MM.1S (cell line): ENCODE measurements around the gene FIBP.
A peak's percentile ranks its signal among the peaks of the same experiment; 100 is the strongest.

ENCODE experiments used
- DNase-seq: peaks from one replicate; pipeline ENCODE4 v3.0.0-alpha.2; 2015
- H2AFZ ChIP-seq: fragments of 300-600 bp; sonication (generic); 2 replicates; pipeline ENCODE4 v1.6.0; 2016; ENCODE audit warnings: antibody characterized with exemption, low read length
- H3F3A ChIP-seq: fragments of 300-600 bp; sonication (generic); 2 replicates; pipeline ENCODE4 v1.6.1; 2016; ENCODE audit warnings: mild to moderate bottlenecking, antibody characterized with exemption, low read length, moderate library complexity, mixed read lengths; ENCODE audit not compliant: insufficient read depth
- H3K27ac ChIP-seq: fragments of 300-600 bp; sonication (generic); 2 replicates; pipeline ENCODE4 v1.5.1; 2016; ENCODE audit warnings: mild to moderate bottlenecking, low read length
- H3K27me3 ChIP-seq: fragments of 300-600 bp; sonication (generic); replicated peaks from 2 replicates; pipeline ENCODE4 v1.6.0; 2016; ENCODE audit warnings: low read length; ENCODE audit not compliant: insufficient read depth
- H3K36me3 ChIP-seq: fragments of 300-600 bp; sonication (generic); replicated peaks from 2 replicates; pipeline ENCODE4 v1.6.1; 2016; ENCODE audit warnings: mild to moderate bottlenecking, low read length, mixed read lengths; ENCODE audit not compliant: insufficient read depth
- H3K4me1 ChIP-seq: fragments of 300-600 bp; sonication (generic); 2 replicates; pipeline ENCODE4 v1.6.1; 2016; ENCODE audit warnings: low read length, mixed read lengths
- H3K4me2 ChIP-seq: fragments of 300-600 bp; sonication (generic); 2 replicates; pipeline ENCODE4 v1.6.0; 2016; ENCODE audit warnings: low read depth, low read length
- H3K4me3 ChIP-seq: fragments of 300-600 bp; sonication (generic); 2 replicates; pipeline ENCODE4 v1.5.1; 2016; ENCODE audit warnings: low read length, mixed read lengths
- H3K79me2 ChIP-seq: fragments of 300-600 bp; sonication (generic); 2 replicates; pipeline ENCODE4 v1.6.1; 2016; ENCODE audit warnings: mixed run types, low read length, mixed read lengths
- H3K9ac ChIP-seq: fragments of 300-600 bp; sonication (generic); 2 replicates; pipeline ENCODE4 v1.6.1; 2016; ENCODE audit warnings: low read length, mixed read lengths
- H3K9me2 ChIP-seq: fragments of 300-600 bp; sonication (generic); replicated peaks from 2 replicates; pipeline ENCODE4 v1.6.1; 2016; ENCODE audit warnings: mild to moderate bottlenecking, low read length, mixed read lengths; ENCODE audit not compliant: insufficient read depth
- H3K9me3 ChIP-seq: fragments of 300-600 bp; sonication (generic); replicated peaks from 2 replicates; pipeline ENCODE4 v1.6.1; 2016; ENCODE audit warnings: mild to moderate bottlenecking, low read length, mixed read lengths; ENCODE audit not compliant: insufficient read depth
- H4K20me1 ChIP-seq: fragments of 300-600 bp; sonication (generic); 2 replicates; pipeline ENCODE4 v1.6.1; 2016; ENCODE audit warnings: mild to moderate bottlenecking, low read length, moderate library complexity, mixed read lengths; ENCODE audit not compliant: insufficient read depth
- EZH2 ChIP-seq: fragments of 300-600 bp; sonication (generic); optimal IDR thresholded peaks from 2 replicates; pipeline ENCODE3; 2017; ENCODE audit warnings: low read depth, mild to moderate bottlenecking, antibody characterized with exemption, low read length, mixed read lengths
- EZH2phosphoT487 ChIP-seq: fragments of 300-600 bp; sonication (generic); IDR thresholded peaks from 2 replicates; pipeline ENCODE4 v1.6.1; 2018; ENCODE audit warnings: antibody characterized with exemption, low read length
- TF ChIP-seq, protein P1 (sequence below): fragments of 300-600 bp; sonication (generic); IDR thresholded peaks from 2 replicates; pipeline ENCODE4 v1.5.1; 2016; ENCODE audit warnings: antibody characterized with exemption, low read length, mixed read lengths

The FIBP gene

DNA sequence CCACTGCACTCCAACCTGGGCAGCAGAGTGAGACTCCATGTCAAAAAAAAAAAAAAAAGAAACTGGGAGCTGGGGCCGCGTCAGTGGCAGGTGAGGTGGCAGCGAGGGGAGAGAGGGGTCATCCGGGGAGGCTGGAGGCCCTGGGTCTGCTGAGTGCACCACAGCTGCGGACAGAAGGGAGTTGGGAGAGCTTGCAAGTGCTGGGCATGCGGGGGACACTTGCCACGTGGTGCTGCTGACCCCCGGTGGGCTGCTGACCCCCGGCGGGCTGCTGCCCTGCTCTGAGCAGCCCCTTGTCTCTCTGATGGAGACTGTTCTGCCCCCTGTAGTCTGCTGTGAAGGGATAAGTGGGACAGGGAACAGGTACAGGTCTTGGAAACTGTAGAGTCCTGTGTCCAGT lies 33.6 kb upstream of the FIBP start:
- H4K20me1 ChIP-seq = no peaks in the 10 kb centered on the region
- no peaks in the 10 kb centered on the region for H3K36me3 ChIP-seq
- H3K27me3 ChIP-seq = no peaks in the 10 kb centered on the region
- no peak overlapping the region for H3K4me2 ChIP-seq
- no peaks in the 10 kb centered on the region for H3F3A ChIP-seq
- no peaks in the 10 kb centered on the region for H3K9me2 ChIP-seq
- H3K4me3 ChIP-seq = no peak overlapping the region
- no peaks in the 10 kb centered on the region for H3K9me3 ChIP-seq
- no peak overlapping the region for H2AFZ ChIP-seq
- H3K4me1 ChIP-seq = peaks cover 8% of the 10 kb centered on the region; the same call in 1 of the 2 replicates
- H3K79me2 ChIP-seq = peaks cover 31% of the 10 kb centered on the region
- H3K27ac ChIP-seq = no peak overlapping the region
- DNase-seq = no peak
- H3K9ac ChIP-seq = no peak overlapping the region
- TF ChIP-seq, protein P1, sequence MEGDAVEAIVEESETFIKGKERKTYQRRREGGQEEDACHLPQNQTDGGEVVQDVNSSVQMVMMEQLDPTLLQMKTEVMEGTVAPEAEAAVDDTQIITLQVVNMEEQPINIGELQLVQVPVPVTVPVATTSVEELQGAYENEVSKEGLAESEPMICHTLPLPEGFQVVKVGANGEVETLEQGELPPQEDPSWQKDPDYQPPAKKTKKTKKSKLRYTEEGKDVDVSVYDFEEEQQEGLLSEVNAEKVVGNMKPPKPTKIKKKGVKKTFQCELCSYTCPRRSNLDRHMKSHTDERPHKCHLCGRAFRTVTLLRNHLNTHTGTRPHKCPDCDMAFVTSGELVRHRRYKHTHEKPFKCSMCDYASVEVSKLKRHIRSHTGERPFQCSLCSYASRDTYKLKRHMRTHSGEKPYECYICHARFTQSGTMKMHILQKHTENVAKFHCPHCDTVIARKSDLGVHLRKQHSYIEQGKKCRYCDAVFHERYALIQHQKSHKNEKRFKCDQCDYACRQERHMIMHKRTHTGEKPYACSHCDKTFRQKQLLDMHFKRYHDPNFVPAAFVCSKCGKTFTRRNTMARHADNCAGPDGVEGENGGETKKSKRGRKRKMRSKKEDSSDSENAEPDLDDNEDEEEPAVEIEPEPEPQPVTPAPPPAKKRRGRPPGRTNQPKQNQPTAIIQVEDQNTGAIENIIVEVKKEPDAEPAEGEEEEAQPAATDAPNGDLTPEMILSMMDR = no peak
- no peak for TF ChIP-seq EZH2
- TF ChIP-seq EZH2phosphoT487 = no peak

DNA sequence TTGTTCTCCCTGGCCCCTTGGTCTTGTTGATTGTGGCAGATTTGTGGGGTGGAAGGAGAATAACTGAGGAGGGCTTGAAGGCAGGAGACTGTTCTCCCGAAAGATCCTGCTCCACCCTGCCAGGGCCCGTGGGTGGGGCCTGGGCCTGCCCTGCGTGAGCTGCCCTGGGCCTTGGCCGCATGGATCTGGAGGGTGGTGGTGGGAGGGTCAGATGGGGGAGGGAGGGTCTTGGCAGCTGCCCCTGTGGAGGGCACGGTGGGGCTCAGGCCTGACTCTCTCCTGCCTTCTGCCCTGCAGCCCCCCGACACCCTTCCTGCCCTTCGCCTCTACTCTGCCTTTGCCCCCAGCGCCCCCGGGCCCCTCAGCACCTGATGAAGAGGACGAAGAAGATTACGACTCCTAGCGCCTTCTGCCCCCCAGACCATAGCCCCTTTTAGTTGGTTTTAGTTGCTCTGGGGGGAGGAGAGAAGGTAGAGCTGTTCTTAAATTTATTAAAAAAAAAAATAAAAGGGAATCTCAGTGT lies 32.8 kb upstream of the FIBP start:
- no peak for DNase-seq
- Histone ChIP-seq H4K20me1 (no peaks in the 10 kb centered on the region), H3K9me3 (no peaks in the 10 kb centered on the region), H3F3A (no peaks in the 10 kb centered on the region), H3K4me1 (peaks cover 8% of the 10 kb centered on the region; the same call in 1 of the 2 replicates), H3K36me3 (no peaks in the 10 kb centered on the region), H3K27me3 (no peaks in the 10 kb centered on the region), H3K9me2 (no peaks in the 10 kb centered on the region), H3K4me2 (no peak overlapping the region), H3K27ac (no peak overlapping the region), H2AFZ (no peak overlapping the region), H3K4me3 (no peak overlapping the region), H3K9ac (no peak overlapping the region), H3K79me2 (peaks cover 36% of the 10 kb centered on the region)
- TF ChIP-seq EZH2 = no peak
- TF ChIP-seq, protein P1 = no peak
- TF ChIP-seq EZH2phosphoT487 = no peak

DNA sequence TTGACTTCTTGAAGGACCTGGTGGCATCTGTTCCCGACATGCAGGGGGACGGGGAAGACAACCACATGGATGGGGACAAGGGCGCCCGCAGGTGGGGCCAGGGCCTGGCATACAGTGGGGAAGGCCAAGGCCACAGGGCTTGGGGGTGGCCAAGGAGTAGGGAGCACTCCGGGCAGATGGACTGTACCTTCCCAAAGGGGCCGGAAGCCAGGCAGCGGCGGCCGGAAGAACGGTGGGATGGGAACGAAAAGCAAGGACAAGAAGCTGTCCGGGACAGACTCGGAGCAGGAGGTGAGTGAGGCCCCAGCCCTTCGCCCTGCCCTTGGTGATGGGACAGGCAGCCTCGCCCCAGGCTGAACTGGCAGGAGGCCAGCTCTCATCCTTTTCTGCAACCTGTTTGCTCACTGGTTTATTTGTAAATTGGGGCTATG lies 32.1 kb upstream of the FIBP start:
- Histone ChIP-seq H4K20me1 (no peaks in the 10 kb centered on the region), H3K4me3 (peak overlapping the region; percentile 79), H3K27ac (no peak overlapping the region), H3K9ac (peak overlapping the region; percentile 70), H3K27me3 (no peaks in the 10 kb centered on the region), H3K9me3 (no peaks in the 10 kb centered on the region), H3K9me2 (no peaks in the 10 kb centered on the region), H3F3A (no peaks in the 10 kb centered on the region), H3K36me3 (no peaks in the 10 kb centered on the region), H3K79me2 (peaks cover 36% of the 10 kb centered on the region), H3K4me1 (peaks cover 8% of the 10 kb centered on the region; the same call in 1 of the 2 replicates), H2AFZ (peak overlapping the region; percentile 77; the same call in 1 of the 2 replicates), H3K4me2 (peak overlapping the region; percentile 99)
- no peak for DNase-seq
- TF ChIP-seq, protein P1 = no peak
- TF ChIP-seq EZH2 (no peak), EZH2phosphoT487 (no peak)
